K562 (cell line): ENCODE results near the gene CRYZ. TPM values are rescaled to one million over a fixed set of nuclear protein-coding genes. Genes with fewer than 3 reads are reported as not detected.

Experiments
- ATAC-seq: fragments of 200-7000 bp; cut with Tn5 transposase; 3 replicates; pipeline ENCODE4 v1.9.1; 2020; ENCODE audit warnings: moderate library complexity
- BruUV-seq: library from RNA; stranded (reverse); fragments of 400-500 nt; replicated peaks from 2 replicates; lab custom pipeline; 2021; lab: Mats Ljungman, UMichigan
- CTCF ChIA-PET: fragments of 300-600 bp; formaldehyde crosslinking; extraction: SDS; loops from one replicate; lab custom pipeline; 2021; ENCODE audit warnings: low intra/inter-chr PET ratio; lab: Yijun Ruan, JAX
- POLR2A ChIA-PET: fragments of 300-600, 350-650 bp; sonication (Branson Sonifier 250); formaldehyde crosslinking; extraction: SDS; loops from one replicate; lab custom pipeline; 2021; ENCODE audit warnings: antibody characterized with exemption, inconsistent platforms; lab: Yijun Ruan, JAX
- DNase-seq, 4 experiments: peaks; one replicate each; pipeline versions ENCODE4 v3.0.0 to v3.0.0-alpha.2; 2011 to 2018; ENCODE audit warnings: low spot score in 3 of 4, mixed read lengths in 3 of 4; ENCODE audit errors: extremely low read depth in 1 of 4
- FAIRE-seq: peaks from 2 replicates; lab custom pipeline; 2011; peaks lifted over from hg19 to GRCh38; lab: Jason Lieb, UNC
- H2AFZ ChIP-seq: 2 replicates; pipeline ENCODE4 v1.6.0; 2011; ENCODE audit warnings: low read depth, low read length, control low read depth, inconsistent platforms
- H3K27ac ChIP-seq: fragments of 200-600 bp; 3 replicates; pipeline ENCODE4 v1.8.0; 2011; ENCODE audit warnings: low read depth, mild to moderate bottlenecking, control low read depth, inconsistent platforms, low read length, moderate library complexity, mixed read lengths; ENCODE audit errors: extremely low read depth
- H3K27me3 ChIP-seq, 2 experiments: fragments of 300-600 bp in 1 of 2; 2 replicates in 1 of 2; 3 replicates in 1 of 2; pipeline versions ENCODE4 v1.6.0 to v1.8.0; 2011; ENCODE audit warnings: inconsistent platforms in 2 of 2, low read length in 2 of 2, mild to moderate bottlenecking in 1 of 2, mixed read lengths in 1 of 2, moderate library complexity in 1 of 2; ENCODE audit not compliant: control insufficient read depth in 2 of 2, insufficient read depth in 2 of 2
- H3K36me3 ChIP-seq: fragments of 300-600 bp; 3 replicates; pipeline ENCODE4 v1.8.0; 2011; ENCODE audit warnings: mild to moderate bottlenecking, low read length, inconsistent platforms; ENCODE audit not compliant: control insufficient read depth, insufficient read depth
- H3K4me1 ChIP-seq, 2 experiments: fragments of 200-600 bp in 1 of 2; replicated peaks in 1 of 2; 2 replicates in 1 of 2; 3 replicates in 1 of 2; pipeline versions ENCODE4 v1.5.1 to v1.8.0; 2011; ENCODE audit warnings: inconsistent platforms in 2 of 2, low read length in 2 of 2, mild to moderate bottlenecking in 1 of 2, mixed read lengths in 1 of 2, moderate library complexity in 1 of 2; ENCODE audit not compliant: control insufficient read depth in 2 of 2, insufficient read depth in 2 of 2
- H3K4me2 ChIP-seq: 2 replicates; pipeline ENCODE4 v1.6.1; 2011; ENCODE audit warnings: low read length, control low read depth, inconsistent platforms, mixed read lengths; ENCODE audit not compliant: insufficient read depth
- H3K4me3 ChIP-seq: fragments of 200-600 bp; sonication (generic), shearing (Covaris generic); 2 replicates; pipeline ENCODE4 v1.5.1; 2016; ENCODE audit warnings: control low read depth, inconsistent platforms
- H3K79me2 ChIP-seq: fragments of 200-600 bp; 3 replicates; pipeline ENCODE4 v1.8.0; 2011; ENCODE audit warnings: low read length, inconsistent platforms; ENCODE audit not compliant: control insufficient read depth, insufficient read depth
- H3K9ac ChIP-seq, 2 experiments: 2 replicates each; pipeline versions ENCODE4 v1.6.0 to v1.6.1; 2011; ENCODE audit warnings: low read depth in 2 of 2, low read length in 2 of 2, control low read depth in 1 of 2, inconsistent platforms in 1 of 2, mild to moderate bottlenecking in 1 of 2, mixed read lengths in 1 of 2; ENCODE audit not compliant: insufficient read depth in 1 of 2
- H3K9me1 ChIP-seq: one replicate; pipeline ENCODE4 v1.6.0; 2011; ENCODE audit warnings: inconsistent platforms, mild to moderate bottlenecking, low read length, moderate library complexity; ENCODE audit not compliant: control insufficient read depth, insufficient read depth
- H3K9me3 ChIP-seq: replicated peaks from 2 replicates; pipeline ENCODE4 v1.5.1; 2011; ENCODE audit warnings: low read depth, low read length, inconsistent platforms; ENCODE audit not compliant: control insufficient read depth, insufficient read depth
- H4K20me1 ChIP-seq: replicated peaks from 2 replicates; pipeline ENCODE4 v1.6.1; 2011; ENCODE audit warnings: low read length, inconsistent platforms, mixed read lengths; ENCODE audit not compliant: control insufficient read depth, insufficient read depth
- BRD9 ChIP-seq: fragments of 450-650 bp; IDR thresholded peaks from 2 replicates; pipeline ENCODE4 v1.6.1; 2018; ENCODE audit warnings: low read depth; ENCODE audit not compliant: partially characterized antibody
- CBX1 ChIP-seq: sonication (generic); IDR thresholded peaks from 2 replicates; pipeline ENCODE4 v1.6.1; 2016; ENCODE audit warnings: antibody characterized with exemption, low read depth, mild to moderate bottlenecking
- CTBP1 ChIP-seq: fragments of 450-650 bp; IDR thresholded peaks from 2 replicates; pipeline ENCODE4 v1.6.1; 2016; ENCODE audit warnings: borderline replicate concordance
- DPF2 ChIP-seq: fragments of 450-650 bp; IDR thresholded peaks from 2 replicates; pipeline ENCODE4 v1.6.1; 2016
- OTX1 ChIP-seq: fragments of 450-650 bp; formaldehyde crosslinking; IDR thresholded peaks from 2 replicates; pipeline ENCODE4 v1.4.0; 2022; ENCODE audit warnings: mild to moderate bottlenecking
- SIRT6 ChIP-seq: IDR thresholded peaks from one replicate; pipeline ENCODE4 v1.6.1; 2012; ENCODE audit warnings: low read depth, mild to moderate bottlenecking, control low read depth, inconsistent platforms, low read length, moderate library complexity
- STAT5A ChIP-seq: IDR thresholded peaks from 2 replicates; pipeline ENCODE4 v1.6.1; 2012; ENCODE audit warnings: low read length, inconsistent platforms, borderline replicate concordance
- STAT5B ChIP-seq: fragments of 250-450 bp; sonication (Bioruptor Pico); IDR thresholded peaks from 2 replicates; pipeline ENCODE4 v1.8.0; 2021; ENCODE audit warnings: mild to moderate bottlenecking, inconsistent platforms
- ZNF57 ChIP-seq: fragments of 450-650 bp; formaldehyde crosslinking; IDR thresholded peaks from 2 replicates; pipeline ENCODE4 v1.4.0; 2020; ENCODE audit warnings: mild to moderate bottlenecking, moderate library complexity
- WGBS: fragments of 100-300 bp; shearing (Covaris generic); methylation state at CpG from one replicate; pipeline ENCODE4 v1.1.6; 2016; ENCODE audit warnings: low coverage, mixed read lengths; ENCODE audit not compliant: insufficient coverage; ENCODE audit errors: missing lambda C conversion rate; 5-methylcytosine and 5-hydroxymethylcytosine counted together
- in situ Hi-C: fragments of 300-500 bp; cut with MboI; formaldehyde crosslinking; loops from 4 replicates; pipeline ENCODE4 v1.15.0; 2018; ENCODE audit warnings: inconsistent platforms, mixed read lengths
- intact Hi-C: fragments of 100-400 bp; cut with micrococcal nuclease; formaldehyde crosslinking; loops from 2 replicates; pipeline ENCODE4 v1.14.2; 2022
- polyA plus RNA-seq, 8 experiments: library from polyadenylated mRNA; depleted of rRNA in 4 of 8; stranded (reverse) in 5 of 8; unstranded in 3 of 8; fragments of >200 nt; fragmentation: Nextera tagmentation in 2 of 8; fragmentation: Illumina TruSeq in 1 of 8; extraction: Ambion mirVana in 2 of 8; extraction: Trizol in 1 of 8; gene quantifications; 2 replicates each; pipeline versions ENCODE4 v1.2.1 to v1.2.3, GENCODE V29; 2011 to 2014; ENCODE audit warnings: inconsistent platforms in 1 of 8, missing spikeins in 1 of 8
- total RNA-seq, 7 experiments: library from RNA; depleted of rRNA in 6 of 7; stranded (reverse); fragments of >200 nt in 6 of 7; fragmentation: Illumina TruSeq in 2 of 7; extraction: Trizol in 2 of 7; gene quantifications; 2 replicates each; pipeline versions ENCODE4 v1.2.1 to v1.2.3, GENCODE V29; 2011 to 2021; ENCODE audit warnings: low replicate concordance in 1 of 7
- TF ChIP-seq, protein P1 (sequence below): sonication (generic); formaldehyde crosslinking; IDR thresholded peaks from 2 replicates; pipeline ENCODE4 v1.8.0; 2022; ENCODE audit warnings: mild to moderate bottlenecking, missing genetic modification reagents

The CRYZ gene
- total and polyA plus RNA-seq, 9 of the 15 experiments (the other 6 are each of a cell fraction or from before 2014, with no cell fraction given), result 51.7 to 179 (median 81.4) TPM

DNA sequence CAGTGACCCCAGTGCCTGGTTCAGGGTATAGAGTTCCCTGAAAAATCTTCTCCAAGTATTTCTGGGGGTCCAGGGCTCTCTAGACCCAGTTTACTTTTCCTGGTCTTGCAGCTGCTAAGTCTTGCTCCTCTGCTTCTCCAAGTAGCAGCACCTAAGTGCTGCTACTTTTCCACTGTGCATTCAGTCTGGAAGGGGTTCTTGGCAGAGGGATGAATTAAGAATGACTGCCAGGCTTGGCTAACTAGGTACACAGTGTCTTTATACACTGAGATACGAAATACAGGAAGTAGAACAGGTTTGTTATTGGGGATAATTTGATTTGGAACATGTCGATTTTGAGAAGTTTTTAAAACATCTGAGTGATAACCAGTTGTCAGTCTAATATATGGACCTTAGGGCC, 35.0 kb downstream of the CRYZ start (continued):
- no peak for TF ChIP-seq ZNF57 (CRISPR knock-in tag)
- TF ChIP-seq OTX1 (CRISPR knock-in tag), result no peak
- no peak for TF ChIP-seq BRD9

DNA sequence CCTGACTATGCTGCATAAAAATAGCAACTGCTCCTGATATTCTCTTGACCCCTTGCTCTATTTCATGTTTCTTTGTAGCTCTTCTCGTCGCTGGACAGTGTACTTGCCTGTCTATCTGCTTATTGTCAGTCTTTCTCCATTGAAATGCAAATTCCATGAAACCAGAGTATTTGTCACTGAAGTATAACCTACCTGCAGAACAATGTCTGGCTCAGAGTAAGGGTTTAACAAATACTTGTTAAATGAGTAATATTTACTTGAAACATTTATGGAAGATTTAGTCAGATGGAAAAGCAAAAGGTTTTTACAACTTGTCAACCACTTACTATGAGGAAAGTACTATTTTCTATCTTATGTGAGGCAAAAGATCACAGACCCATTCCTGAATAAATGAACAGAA, 39.4 kb downstream of the CRYZ start:
- CTCF ChIA-PET, result no interaction called here

More for the DNA sequence above, 39.4 kb downstream of the CRYZ start:
- H3K27me3 ChIP-seq, result no peaks in the 10 kb centered on the region
- no peak for ATAC-seq
- H3K4me1 ChIP-seq, result no peaks in the 10 kb centered on the region
- H4K20me1 ChIP-seq, result no peaks in the 10 kb centered on the region
- no peaks in the 10 kb centered on the region for H3K79me2 ChIP-seq
- no peak overlapping the region for H3K27ac ChIP-seq
- WGBS, result 0% methylated on average over 2 of the region's 2 CpGs
- H2AFZ ChIP-seq, result no peak overlapping the region
- no peaks in the 10 kb centered on the region for H3K36me3 ChIP-seq
- POLR2A ChIA-PET, result no interaction called here
- no peaks in the 10 kb centered on the region for H3K9me3 ChIP-seq
- FAIRE-seq, result no peak
- H3K9ac ChIP-seq, result no peak overlapping the region
- no peaks in the 10 kb centered on the region for H3K9me1 ChIP-seq
- intact Hi-C loops (no loop called here), in situ Hi-C loops (no loop called here)
- no peak for DNase-seq
- H3K4me3 ChIP-seq, result no peak overlapping the region
- no peak overlapping the region for H3K4me2 ChIP-seq
- BruUV-seq, result no TSS peak
- TF ChIP-seq CBX1, result no peak
- TF ChIP-seq STAT5B (CRISPR knock-in tag), result no peak
- TF ChIP-seq STAT5A, result no peak
- no peak for TF ChIP-seq DPF2
- TF ChIP-seq SIRT6, result no peak
- TF ChIP-seq, protein P1, sequence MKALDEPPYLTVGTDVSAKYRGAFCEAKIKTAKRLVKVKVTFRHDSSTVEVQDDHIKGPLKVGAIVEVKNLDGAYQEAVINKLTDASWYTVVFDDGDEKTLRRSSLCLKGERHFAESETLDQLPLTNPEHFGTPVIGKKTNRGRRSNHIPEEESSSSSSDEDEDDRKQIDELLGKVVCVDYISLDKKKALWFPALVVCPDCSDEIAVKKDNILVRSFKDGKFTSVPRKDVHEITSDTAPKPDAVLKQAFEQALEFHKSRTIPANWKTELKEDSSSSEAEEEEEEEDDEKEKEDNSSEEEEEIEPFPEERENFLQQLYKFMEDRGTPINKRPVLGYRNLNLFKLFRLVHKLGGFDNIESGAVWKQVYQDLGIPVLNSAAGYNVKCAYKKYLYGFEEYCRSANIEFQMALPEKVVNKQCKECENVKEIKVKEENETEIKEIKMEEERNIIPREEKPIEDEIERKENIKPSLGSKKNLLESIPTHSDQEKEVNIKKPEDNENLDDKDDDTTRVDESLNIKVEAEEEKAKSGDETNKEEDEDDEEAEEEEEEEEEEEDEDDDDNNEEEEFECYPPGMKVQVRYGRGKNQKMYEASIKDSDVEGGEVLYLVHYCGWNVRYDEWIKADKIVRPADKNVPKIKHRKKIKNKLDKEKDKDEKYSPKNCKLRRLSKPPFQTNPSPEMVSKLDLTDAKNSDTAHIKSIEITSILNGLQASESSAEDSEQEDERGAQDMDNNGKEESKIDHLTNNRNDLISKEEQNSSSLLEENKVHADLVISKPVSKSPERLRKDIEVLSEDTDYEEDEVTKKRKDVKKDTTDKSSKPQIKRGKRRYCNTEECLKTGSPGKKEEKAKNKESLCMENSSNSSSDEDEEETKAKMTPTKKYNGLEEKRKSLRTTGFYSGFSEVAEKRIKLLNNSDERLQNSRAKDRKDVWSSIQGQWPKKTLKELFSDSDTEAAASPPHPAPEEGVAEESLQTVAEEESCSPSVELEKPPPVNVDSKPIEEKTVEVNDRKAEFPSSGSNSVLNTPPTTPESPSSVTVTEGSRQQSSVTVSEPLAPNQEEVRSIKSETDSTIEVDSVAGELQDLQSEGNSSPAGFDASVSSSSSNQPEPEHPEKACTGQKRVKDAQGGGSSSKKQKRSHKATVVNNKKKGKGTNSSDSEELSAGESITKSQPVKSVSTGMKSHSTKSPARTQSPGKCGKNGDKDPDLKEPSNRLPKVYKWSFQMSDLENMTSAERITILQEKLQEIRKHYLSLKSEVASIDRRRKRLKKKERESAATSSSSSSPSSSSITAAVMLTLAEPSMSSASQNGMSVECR (CRISPR knock-in tag), result no peak
- no peak for TF ChIP-seq CTBP1
